Upper lobe of left lung (tissue), 4 donors: Measurements from ENCODE around the gene ACOD1.

ENCODE experiments used
- CTCF ChIP-seq, 6 experiments: fragments of 450-650 bp in 4 of 6; fragments of 200-600 bp in 2 of 6; sonication (generic) in 2 of 6; IDR thresholded peaks; one replicate each; pipeline ENCODE4 v1.5.1; 2016 to 2019; ENCODE audit warnings: antibody characterized with exemption in 6 of 6
- POLR2AphosphoS5 ChIP-seq, 2 donors: sonication (generic); formaldehyde crosslinking; IDR thresholded peaks; one replicate each; pipeline ENCODE4 v1.5.1; 2017; ENCODE audit warnings: antibody characterized with exemption in 2 of 2

GRCh38 chr13:76904507-76904906 is 43.8 kb upstream of the ACOD1 start:
- no peak for TF ChIP-seq CTCF (IDR thresholded peaks at IDR 0.05)
- no peak for TF ChIP-seq POLR2AphosphoS5 (IDR thresholded peaks at IDR 0.05)
